Stimulated activated CD8-positive, alpha-beta memory T cell treated with anti-CD3 and anti-CD28 coated beads, Interleukin-7, amount 100 ng/mL, for 48 hours (primary cell): ENCODE measurements around the gene HIP1R.

Source experiments
- DNase-seq, 2 donors: peaks; one replicate each; pipeline ENCODE4 v3.0.0-alpha.2; 2020; ENCODE audit warnings: low read depth in 1 of 2; ENCODE audit errors: extremely low read depth in 1 of 2

Gene HIP1R

DNA sequence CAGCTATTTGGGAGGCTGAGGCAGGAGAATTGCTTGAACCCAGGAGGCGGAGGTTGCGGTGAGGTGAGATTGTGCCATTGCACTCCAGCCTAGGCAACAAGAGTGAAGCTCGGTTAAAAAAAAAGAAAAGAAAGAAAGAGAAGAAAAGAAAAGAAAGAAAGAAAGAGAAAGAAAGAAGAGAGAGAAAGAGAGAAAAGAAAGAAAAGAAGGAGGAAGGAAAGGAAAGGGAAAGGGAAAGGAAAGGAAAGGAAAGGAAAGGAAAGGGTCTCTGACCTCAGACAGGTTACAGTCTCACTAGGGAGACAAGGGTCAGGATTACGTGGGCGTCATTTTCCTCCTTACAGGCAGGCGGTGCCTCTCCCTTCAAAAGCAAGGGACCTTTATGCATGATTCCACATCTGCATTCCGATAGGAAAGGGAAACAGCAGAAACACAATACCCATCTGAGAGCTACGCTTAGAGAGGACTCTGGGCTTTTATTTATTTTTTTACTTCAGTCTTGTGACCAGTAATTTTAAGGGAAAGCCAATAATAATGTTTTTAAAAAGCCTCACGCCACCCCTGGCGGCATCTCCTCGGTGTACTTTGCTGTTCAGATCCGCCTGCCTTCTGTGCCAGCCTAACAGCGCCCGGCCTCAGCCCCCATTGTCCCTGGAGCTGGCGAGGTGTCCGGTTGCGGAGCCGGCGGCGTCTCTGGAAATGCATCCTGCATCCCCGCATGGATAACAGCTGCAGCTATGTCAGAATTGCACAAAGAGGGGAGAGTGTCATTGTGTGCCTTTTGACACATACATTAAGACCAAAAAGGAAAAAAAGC is 945 bp upstream of the HIP1R start:
- no peak for DNase-seq

DNA sequence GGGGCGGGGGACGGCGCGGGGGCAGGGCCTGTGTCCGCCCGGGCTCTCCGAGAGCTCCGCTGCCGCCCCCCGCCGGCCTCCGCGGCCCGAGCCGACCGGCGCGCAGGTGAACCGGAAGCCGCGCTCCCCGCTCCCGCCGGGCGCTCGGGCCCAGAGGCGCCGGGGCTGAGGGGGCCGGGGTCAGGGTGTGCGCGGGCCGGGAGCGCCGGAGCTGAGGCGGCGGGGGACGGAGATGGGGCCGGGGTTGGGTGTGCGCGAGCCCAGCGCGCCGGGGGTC is 431 bp downstream of the HIP1R start:
- DNase-seq: no peak

DNA sequence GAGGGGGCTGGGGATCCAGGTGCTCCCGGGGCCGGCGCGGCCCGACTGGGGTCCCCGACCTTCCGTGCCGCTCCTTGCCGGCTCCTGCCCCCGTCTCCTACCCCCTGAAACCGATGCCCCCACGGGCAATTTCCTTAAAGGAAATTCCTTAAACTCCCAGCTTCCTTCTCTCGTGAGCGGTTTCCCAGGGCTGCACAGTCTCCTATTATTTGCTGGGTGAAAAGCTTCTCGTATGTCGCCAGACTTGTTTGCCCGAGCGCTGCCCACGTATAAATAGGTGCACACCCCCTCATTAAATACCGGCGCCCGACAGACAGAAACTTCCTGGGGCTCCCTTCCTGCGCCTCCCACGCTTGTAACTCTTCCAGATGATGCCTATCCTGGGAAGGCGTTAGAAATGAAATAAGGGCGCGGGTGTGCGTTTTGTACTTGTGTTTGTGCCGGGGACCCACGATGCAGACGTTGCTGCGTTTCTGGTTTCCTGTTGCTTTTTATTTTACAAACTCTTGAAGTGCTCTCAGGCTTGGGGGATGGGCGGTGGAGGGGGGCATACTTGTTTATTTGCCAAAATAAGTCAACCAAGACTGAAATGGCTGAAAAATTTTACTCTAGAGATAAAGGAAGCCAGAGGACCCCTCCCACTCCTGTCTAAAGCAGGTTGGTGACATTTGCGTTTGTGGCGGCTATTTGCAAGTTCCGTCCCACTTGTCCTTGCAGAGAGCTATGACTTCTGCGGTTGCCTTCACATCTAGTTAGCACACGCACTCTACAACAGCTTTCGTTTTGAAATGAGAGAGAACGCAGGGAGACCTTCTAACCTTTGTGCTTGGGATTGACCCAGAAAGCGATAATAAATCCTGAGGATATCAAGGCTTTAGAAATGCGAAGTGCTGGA is 1.0 kb downstream of the HIP1R start:
- peak in 1 of 2 donors; percentile 29 for DNase-seq

DNA sequence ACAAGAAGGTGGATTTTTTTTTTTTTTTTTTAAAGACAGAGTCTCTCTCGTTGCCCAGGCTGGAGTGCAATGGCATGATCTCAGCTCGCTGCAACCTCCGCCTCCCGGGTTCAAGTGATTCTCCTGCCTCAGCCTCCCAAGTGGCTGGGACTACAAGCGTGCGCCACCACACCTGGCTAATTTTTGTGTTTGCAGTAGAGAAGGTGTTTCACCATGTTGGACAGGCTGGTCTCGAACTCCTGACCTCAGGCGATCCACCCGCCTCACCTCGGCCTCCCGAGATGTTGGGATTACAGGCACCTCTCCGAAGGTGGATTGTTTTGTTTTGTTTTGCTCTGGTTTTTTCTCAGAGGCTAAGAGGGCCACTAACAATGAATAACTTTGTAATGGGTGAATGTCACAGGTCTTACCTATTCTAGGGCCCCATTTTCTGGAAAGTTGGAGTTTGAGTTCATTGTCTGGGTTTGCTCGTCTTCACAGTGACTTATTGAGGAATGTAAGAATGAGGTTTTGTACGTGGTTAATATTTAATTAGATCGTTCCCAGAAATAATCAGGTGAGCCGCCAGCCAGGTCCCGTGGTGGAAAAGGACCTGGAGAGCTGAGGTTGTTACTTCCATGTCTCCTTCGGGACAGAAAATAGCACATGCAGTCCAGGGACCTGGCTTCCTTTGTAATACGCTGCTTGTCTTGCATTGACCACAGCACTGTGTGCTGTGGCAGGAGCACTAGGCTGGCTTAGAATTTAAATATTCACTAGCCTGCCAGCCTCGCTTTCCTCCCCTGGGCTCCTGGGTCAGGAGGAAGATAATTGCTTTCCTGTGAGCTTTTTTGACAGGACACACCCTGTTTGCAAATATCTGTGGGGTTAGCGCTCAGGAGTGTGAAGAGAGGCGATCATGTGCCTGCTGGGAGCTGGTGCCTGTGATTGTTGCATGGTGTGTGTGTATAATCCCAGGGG is 2.3 kb downstream of the HIP1R start:
- no peak for DNase-seq

DNA sequence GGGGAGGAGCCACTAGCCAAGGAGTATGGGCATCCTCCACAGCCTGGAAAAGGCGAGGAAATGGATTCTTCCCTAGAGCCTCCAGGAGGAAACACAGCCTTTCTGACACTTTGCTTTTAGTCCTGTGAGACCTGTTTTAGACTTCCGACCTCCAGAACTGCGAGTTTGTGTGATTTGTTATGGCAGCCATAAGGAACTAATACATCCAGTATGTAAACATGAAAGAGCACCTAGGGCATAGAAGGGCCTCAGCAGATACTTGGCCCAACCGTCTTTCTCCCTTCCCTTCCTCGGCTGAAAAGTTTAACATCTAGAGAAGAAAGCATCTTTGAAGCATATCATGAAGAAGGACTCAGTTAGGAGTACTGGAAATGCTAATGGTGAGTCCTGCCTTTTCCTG is 3.6 kb downstream of the HIP1R start:
- no peak for DNase-seq

DNA sequence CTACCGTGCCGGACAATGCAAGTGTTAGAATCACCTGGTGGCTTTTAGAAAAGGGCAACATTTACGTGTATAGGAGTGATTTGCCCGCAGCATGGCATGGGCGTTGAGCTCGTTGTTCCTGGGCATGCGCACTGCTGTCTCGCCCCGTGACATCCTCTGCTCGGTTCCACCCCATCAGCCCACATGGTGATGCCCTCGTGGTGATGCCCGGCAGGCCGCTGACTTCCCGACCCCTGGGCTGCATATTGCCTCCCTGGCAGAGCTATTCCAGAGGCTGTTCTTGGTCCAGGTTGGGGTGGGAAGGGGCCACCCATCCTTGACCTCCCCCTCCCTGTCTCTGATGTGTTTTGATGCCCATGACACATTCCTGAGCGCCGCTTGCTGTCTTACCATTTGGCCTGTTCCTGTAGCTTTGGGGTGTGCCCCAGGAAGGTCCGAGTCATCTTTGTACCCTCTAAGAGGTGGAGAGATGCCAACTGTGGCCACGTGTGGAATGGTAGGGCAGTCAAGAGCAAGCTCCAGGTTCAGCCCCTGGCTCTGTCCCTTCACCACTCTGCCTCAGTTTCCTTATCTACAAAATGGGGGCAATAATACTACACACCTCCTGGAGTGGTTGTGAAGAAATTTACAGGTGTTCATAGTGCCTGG is 4.8 kb downstream of the HIP1R start:
- DNase-seq: no peak

DNA sequence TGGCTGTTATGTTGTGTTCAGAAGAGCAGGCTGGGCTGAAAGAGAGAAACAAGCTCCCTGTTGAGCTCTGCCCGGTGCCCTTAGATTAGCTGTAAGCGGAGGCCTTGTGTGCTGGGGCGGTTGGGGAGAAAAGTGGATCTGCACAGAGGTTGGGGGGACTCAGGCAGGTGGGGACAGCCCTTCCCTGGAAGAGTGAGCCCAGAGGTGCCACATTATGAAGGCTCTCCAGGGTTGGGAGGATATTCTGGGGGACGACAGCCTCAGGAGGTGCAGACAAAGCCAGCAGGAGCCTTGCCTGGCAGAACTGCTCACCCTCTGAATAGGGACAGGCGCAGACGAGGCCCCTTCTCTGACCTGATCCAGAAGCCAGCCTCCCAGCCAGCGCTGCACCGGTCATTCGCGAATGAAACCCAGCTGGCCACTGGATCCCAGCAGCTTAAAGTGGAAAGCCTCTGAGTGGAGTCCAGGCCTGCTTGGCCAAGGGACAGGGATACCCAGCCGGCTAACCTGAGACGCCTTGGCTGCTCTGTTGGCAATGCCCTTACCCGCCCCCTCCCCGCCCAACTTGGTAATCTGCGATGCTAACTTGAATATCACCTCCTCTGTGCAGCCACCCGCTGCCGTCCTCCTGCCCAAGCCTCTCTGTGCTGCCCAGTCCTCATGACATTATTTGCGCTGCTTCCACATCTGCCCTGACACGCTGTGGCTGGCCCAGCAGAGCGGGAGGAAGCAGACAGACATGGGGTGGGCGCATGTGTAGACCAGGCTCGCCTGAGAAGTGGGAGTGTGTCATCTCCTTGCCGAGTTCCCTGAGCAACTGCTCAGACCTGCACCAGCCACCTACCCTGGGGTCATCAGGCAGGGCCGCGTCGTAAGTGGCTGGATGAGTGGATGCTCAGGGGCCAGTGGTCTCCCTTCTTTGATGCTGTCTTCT is 5.6 kb downstream of the HIP1R start:
- DNase-seq: no peak

DNA sequence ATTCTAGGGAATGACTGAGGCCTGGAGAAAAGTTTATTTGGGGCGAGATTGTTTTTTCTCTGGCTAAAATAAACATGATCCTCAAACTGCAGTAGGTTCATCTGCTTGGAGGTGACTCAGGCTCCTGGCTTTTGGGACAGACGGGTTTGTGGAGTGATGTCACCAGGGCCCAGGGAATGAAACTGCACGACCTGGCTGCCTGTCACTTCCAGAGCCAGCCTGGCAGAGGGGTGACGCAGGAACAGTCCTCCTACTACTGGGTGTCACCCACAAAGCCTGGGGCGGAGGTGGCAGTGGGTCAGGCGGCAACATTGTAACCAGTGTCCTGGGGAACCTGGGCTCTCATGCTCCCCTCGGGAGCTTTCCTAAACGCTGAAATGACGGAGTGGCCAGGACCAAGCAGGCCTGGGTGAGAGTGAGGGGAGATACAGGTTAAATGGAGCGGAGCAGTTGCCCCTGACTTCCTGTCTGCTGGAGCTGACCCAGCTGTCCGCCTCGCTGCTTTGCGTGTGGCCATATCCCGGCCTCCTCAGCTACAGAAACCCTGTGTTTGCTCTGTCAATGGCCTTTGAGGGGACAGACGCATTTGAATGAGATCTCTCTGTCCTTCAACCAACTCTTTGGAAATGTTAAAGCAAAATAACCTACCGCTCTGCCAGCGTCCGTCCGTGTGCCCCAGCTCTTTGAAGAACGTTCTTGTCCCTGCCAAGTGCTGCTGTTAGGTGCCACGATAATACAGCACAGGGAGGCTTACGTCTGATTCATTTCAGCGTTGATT is 6.5 kb downstream of the HIP1R start:
- no peak for DNase-seq

DNA sequence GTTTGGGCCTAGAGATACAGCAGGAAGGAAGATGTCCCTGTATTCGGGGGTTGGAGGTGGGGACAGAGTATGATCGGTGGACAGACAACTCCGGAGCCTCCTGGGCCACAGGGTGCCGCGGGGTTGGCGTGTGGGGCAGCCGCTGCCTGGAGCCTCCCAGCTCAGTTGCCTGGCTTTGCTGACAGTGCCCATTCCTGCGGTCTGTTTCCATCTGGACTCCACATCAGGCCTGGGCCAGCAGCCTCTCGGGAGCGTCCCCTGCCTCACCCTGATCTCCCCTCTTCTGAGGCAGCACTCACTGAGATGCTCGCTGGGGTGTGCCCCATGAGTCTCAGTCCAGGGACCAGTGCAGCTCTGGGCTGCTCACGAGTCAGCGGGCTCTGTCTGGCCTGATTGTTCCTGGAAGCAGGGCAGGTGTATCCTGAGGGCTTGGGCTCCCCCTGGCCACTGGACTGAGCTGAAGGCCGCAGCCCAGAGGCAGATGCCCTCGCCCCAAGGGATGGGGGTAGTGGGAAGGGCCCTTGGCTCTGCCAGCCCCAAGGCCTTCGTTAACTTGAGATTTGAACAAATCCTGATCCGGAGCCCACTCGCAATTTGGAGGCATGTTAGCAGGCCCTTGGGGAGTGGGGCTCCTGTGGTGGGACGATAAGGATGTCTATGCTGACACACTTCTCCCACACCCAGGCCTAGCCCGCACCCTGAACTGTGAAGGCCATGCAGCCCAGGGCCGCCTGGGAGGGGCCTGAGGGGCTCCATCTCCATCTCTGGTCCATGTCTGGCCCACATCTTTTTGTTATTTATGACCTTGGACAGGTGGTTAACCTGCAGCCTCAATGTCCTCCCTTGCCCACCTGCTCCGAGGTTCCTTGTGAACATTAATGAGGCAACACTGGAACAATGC is 7.5 kb downstream of the HIP1R start:
- DNase-seq: no peak

DNA sequence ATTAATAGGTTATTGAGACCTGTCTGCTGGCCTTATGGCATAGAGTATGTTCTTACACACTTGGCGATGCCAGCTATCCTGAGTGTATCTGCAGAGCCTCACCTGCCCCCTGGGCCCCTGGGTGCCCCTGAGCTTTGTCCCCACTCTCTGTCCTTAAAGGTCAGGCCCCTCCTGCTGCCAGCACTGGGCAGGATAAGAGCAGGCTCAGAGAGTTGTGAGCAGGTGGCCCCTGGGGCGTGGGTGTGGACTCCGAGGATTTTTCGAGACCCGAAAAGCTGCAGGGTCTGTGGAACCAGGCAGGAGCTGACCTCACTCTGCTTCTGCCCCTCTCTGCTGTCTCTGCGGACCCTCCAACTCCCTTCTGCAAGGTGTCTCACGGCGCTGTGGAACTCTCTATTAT is 8.2 kb downstream of the HIP1R start:
- no peak for DNase-seq

DNA sequence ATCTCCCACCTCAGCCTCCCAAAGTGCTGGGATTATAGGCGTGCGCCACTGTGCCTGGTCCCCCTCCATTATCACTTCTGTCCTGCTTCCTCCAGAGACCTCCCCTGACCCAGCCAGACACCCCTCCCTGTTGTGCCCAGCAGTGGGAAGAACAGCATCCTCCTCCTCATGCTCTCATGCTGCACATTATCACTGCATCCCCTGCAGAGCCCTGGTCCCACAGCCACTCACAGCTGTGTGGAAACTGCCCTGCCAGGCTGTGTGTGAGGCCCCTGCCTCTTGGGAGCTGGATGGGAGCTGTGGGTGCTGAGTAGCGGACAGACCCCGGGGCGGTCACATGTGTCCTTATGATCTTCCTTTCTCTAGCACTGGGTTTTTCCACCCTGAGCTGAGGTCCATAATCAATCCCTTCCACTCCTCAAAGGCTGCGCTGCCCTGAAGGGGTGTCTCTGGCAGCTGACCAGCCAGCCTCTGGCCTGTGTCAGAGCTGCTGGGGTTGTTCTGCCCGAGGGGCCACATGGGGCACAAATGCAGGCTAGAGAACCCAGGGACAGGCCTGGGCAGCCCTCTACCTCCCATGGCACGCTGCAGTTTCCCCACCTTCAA is 9.2 kb downstream of the HIP1R start:
- no peak for DNase-seq

DNA sequence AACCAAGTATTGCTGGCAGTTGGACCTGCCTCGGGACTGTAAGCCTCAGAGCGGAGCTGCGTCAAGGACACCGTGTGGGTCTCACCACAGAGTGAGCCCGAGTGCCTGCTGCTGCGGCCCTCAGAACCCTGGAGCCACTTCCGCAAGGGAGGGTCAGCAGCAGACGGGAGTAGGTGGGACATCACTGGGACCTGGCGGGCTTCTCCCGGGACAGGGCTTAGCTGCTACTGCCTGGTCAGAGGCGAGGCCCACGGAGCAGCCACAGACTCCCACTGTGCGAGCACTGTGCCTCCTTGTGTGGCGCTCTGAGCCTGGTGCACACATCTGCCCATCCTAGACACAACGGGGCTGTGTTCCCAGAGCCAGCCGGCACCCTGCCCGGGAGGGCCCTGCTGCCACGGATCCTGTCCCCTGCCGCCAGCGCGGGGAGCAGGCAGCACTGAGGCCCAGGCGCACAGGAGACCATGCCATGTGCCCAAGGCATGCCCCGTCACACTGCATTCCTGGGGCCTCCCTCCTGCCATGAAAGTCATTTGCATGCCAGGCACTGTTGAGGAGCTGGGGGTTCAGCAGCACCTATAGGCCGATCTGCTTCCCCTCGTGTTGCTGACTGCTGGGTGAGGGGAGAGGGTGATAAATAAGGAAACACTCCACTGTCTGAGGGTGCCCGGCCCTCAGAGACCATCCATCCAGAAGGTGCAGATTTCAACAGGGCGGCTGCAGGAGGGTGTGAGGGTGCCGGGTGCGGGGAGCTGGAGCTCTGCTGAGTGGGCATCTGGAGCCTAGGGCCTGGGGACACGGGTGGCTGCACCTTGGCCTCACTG is 10.0 kb downstream of the HIP1R start:
- no peak for DNase-seq

DNA sequence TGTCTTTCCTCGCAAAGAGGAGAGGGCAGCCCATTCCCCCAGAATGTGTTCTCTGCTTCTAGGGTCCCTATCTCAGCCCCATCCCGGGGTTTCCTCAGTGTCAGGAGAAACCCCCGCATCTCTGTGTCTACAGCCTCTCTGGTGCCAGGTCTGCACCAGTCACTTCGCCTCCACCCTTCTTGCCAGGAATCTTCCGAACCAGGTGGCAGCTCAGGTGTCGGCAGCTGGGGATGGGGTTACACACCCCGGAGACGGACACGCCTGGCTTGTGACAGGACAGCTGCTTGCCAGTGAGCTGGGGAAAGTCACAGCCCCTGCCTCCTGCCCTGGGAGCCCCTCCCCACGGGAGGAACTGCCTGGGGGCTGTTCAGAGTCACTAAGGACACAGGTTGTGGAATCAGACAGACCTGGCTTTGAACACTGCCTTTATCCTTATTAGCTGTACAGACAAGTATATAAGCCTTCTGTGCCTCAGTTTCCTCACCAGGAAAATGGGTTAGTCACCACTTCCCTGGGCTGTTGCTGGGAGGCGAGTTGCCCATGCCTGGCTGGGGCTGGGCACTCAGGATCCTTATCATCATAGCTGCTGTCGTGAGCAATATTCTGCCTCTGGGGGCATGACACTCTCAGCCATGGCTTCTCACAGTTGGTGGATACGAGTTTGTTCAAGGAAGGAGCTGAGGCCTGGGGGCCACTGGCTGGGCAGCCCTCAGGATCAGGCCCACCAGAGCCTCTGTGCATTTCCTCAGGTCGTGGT is 10.8 kb downstream of the HIP1R start:
- DNase-seq: no peak

DNA sequence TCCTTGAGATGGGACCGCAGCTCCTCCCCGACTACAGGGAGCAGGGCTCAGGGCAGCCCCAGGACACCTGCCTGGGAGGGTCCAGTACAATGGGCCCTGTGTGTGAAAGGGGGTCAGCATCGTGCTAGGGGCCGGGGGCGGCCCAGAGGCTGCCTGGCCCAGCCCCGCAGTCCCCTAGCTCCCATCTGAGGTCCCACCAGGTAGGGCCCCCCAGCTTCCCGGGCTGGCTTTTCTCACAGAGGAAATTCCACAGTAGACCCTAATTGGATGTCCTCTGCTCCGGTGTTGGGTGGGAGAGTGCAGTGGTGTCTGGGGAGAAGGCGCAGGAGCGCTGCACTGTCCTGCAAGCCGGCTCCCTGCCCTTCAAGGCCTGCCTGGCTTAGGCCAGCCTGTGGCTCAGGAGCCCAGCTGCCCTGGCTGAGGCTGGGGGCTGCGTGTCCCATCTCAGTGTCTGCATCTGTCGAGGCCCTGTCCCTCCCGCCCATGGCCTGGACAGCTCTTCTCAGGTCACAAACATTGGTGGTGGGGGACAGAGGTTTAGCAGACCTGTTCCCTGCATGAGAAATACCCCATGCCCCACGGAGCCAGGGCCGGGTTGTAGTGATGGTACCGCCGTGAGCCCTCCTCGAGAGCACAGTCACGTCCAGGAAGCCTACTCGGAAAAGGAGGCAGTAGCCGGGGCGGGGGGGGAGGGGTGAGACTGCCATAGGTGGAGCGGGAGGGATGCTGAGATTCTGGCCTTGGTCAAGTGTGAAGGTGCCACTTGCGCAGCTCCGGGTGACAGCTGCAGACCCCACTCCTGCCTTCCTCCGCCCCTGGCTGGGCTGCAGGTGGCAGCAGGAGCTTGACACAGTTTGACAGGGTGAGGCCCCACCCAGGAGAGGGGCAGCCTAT is 11.6 kb downstream of the HIP1R start:
- DNase-seq: no peak

DNA sequence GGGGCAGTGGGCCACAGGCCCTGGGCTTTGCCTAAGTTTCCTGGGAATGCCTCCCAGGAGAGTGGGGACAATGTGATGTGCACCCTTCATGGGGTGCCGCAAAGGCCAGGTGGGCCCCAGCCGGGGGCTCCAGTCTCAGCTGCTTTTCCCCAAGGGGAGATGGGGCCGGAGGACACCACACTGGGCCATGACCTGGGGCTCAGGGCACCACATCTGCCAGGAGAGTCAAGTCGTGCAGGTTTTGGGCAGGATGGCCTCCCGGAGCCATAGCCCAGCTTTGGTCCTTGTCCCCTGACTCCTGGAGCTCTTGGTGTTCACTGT is 12.2 kb downstream of the HIP1R start:
- no peak for DNase-seq
